Natural killer cell (primary cell): ENCODE results near the gene UAP1L1. TPM values are rescaled to one million over a fixed set of nuclear protein-coding genes. Genes with fewer than 3 reads are reported as not detected.

Experiments
- ATAC-seq, 3 donors: fragments of 150-1000 bp in 2 of 3; fragments of 200-7000 bp in 1 of 3; cut with Tn5 transposase; 1 replicate in 1 of 3; 2 replicates in 2 of 3; pipeline ENCODE4 v1.10.0; 2021; ENCODE audit warnings: mild to moderate bottlenecking in 2 of 3, moderate library complexity in 2 of 3
- DNase-seq, 2 donors: peaks; one replicate each; pipeline versions ENCODE4 v3.0.0 to v3.0.0-alpha.2; 2013 to 2021; ENCODE audit warnings: mixed read lengths in 1 of 2
- H3K27ac ChIP-seq: one replicate; pipeline ENCODE4 v1.5.1; 2013; ENCODE audit warnings: mild to moderate bottlenecking, low read length
- H3K27me3 ChIP-seq: one replicate; pipeline ENCODE4 v1.6.1; 2013; ENCODE audit warnings: low read length; ENCODE audit not compliant: control insufficient read depth, insufficient read depth
- H3K36me3 ChIP-seq: one replicate; pipeline ENCODE4 v1.6.1; 2013; ENCODE audit warnings: low read length; ENCODE audit not compliant: control insufficient read depth, insufficient read depth
- H3K4me1 ChIP-seq: one replicate; pipeline ENCODE4 v1.6.1; 2013; ENCODE audit warnings: low read length; ENCODE audit not compliant: control insufficient read depth, insufficient read depth
- H3K4me3 ChIP-seq: one replicate; pipeline ENCODE4 v1.5.1; 2013; ENCODE audit warnings: low read length
- H3K9me3 ChIP-seq: one replicate; pipeline ENCODE4 v1.6.1; 2013; ENCODE audit warnings: low read length; ENCODE audit not compliant: control insufficient read depth, insufficient read depth
- H3K27ac Mint-ChIP-seq, 2 donors: one replicate each; pipeline ENCODE4 v1.8.0; 2022; ENCODE audit warnings: mild to moderate bottlenecking in 2 of 2, mixed read lengths in 2 of 2, moderate library complexity in 1 of 2
- H3K27me3 Mint-ChIP-seq, 2 donors: one replicate each; pipeline ENCODE4 v1.8.0; 2022; ENCODE audit warnings: low read depth in 2 of 2, mixed read lengths in 2 of 2
- H3K36me3 Mint-ChIP-seq: one replicate; pipeline ENCODE4 v1.8.0; 2022; ENCODE audit warnings: mixed read lengths
- H3K4me1 Mint-ChIP-seq, 2 donors: one replicate each; pipeline ENCODE4 v1.8.0; 2022; ENCODE audit warnings: mixed read lengths in 2 of 2
- H3K4me3 Mint-ChIP-seq: one replicate; pipeline ENCODE4 v1.8.0; 2022; ENCODE audit warnings: mild to moderate bottlenecking, moderate library complexity, mixed read lengths
- H3K9me3 Mint-ChIP-seq, 2 donors: one replicate each; pipeline ENCODE4 v1.8.0; 2022; ENCODE audit warnings: mixed read lengths in 2 of 2
- WGBS: methylation state at CpG from one replicate; pipeline ENCODE4 v1.1.7; 2013; ENCODE audit warnings: missing lambda C conversion rate; ENCODE audit not compliant: insufficient coverage; 5-methylcytosine and 5-hydroxymethylcytosine counted together
- intact Hi-C: fragments of 100-400 bp; cut with micrococcal nuclease; formaldehyde crosslinking; loops from one replicate; pipeline ENCODE4 v1.14.2; 2022
- total RNA-seq, 4 donors: library from RNA; stranded (reverse); fragments of 120-200 nt in 1 of 4; gene quantifications; one replicate each; pipeline versions ENCODE4 v1.2.3 to v1.2.4, GENCODE V29; 2013 to 2022
- TF ChIP-seq, protein P1 (sequence below): fragments of 200-600 bp; IDR thresholded peaks from one replicate; pipeline ENCODE4 v1.8.0; 2022; ENCODE audit warnings: antibody characterized with exemption

UAP1L1 gene
- total RNA-seq, 3 donors from 2014 or later (not counting 1 experiment from before 2014, with no cell fraction given), result 10.5 to 25.8 (median 19.3) TPM

DNA sequence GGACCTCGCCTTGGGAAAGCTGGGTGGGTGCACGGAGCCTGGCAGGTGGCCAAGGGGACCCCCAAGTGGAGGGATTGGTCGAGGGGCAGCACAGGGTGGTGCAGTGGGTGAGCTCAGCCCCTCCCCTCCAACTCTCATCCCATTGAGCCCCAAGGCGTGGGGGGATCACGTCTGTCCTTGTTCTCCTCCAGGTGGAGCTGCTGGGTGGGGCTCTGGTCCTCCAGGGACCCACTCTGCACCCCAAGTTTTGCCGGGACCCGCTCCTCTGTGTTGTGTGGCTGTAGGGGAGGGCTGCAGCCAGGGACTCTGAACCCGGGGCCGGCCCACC, 41.8 kb upstream of the UAP1L1 start:
- intact Hi-C loops, result loop anchor here (1.0 to 2.0 kb wide), 4 partner anchors 37 to 247 kb away; partner anchors contain the start of gene AJM1
- H3K27me3 Mint-ChIP-seq, result no peaks in the 10 kb centered on the region
- ATAC-seq (no peak), DNase-seq (no peak)
- Histone ChIP-seq H3K9me3 (no peaks in the 10 kb centered on the region), H3K36me3 (no peaks in the 10 kb centered on the region), H3K27me3 (no peaks in the 10 kb centered on the region), H3K4me3 (no peak overlapping the region), H3K4me1 (peaks cover 53% of the 10 kb centered on the region), H3K27ac (no peak overlapping the region)
- H3K27ac Mint-ChIP-seq, result peak overlapping the region; percentile 76 to 83
- H3K4me1 Mint-ChIP-seq, result peaks cover 28 to 42% of the 10 kb centered on the region in 2 donors
- peak overlapping the region; percentile 81 for H3K4me3 Mint-ChIP-seq
- TF ChIP-seq, protein P1, sequence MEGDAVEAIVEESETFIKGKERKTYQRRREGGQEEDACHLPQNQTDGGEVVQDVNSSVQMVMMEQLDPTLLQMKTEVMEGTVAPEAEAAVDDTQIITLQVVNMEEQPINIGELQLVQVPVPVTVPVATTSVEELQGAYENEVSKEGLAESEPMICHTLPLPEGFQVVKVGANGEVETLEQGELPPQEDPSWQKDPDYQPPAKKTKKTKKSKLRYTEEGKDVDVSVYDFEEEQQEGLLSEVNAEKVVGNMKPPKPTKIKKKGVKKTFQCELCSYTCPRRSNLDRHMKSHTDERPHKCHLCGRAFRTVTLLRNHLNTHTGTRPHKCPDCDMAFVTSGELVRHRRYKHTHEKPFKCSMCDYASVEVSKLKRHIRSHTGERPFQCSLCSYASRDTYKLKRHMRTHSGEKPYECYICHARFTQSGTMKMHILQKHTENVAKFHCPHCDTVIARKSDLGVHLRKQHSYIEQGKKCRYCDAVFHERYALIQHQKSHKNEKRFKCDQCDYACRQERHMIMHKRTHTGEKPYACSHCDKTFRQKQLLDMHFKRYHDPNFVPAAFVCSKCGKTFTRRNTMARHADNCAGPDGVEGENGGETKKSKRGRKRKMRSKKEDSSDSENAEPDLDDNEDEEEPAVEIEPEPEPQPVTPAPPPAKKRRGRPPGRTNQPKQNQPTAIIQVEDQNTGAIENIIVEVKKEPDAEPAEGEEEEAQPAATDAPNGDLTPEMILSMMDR, result peak; percentile 43
- 39% methylated on average over 9 of the region's 9 CpGs for WGBS
- H3K36me3 Mint-ChIP-seq, result no peaks in the 10 kb centered on the region
- H3K9me3 Mint-ChIP-seq, result no peaks in the 10 kb centered on the region

DNA sequence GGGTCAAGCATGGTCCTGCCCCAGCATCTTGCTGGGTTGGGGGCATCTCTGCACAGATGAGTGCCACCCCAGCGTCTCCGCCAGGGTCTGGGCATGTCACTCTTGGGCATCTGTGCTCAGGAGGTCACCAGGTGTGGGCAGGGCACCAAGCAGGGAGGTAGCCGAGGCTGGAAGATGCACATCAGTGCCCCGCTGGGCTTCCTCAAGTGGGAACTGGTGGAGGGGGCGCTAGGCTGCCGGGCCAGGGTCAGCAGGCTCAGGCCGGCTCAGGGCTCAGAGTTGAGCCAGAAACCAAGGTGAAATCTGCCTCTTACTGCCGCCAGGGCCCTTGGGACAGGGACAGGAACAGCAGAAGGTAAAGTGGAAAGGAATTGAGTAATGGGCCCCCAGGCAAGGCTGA, 41.4 kb upstream of the UAP1L1 start:
- Histone ChIP-seq H3K36me3 (no peaks in the 10 kb centered on the region), H3K9me3 (no peaks in the 10 kb centered on the region), H3K4me3 (no peak overlapping the region), H3K27me3 (no peaks in the 10 kb centered on the region), H3K27ac (no peak overlapping the region), H3K4me1 (peaks cover 48% of the 10 kb centered on the region)
- DNase-seq (no peak), ATAC-seq (no peak)
- Mint-ChIP-seq H3K4me3 (no peak overlapping the region), H3K4me1 (peaks cover 24 to 38% of the 10 kb centered on the region in 2 donors), H3K27me3 (no peaks in the 10 kb centered on the region), H3K9me3 (no peaks in the 10 kb centered on the region), H3K36me3 (no peaks in the 10 kb centered on the region), H3K27ac (no peak overlapping the region)
- TF ChIP-seq, protein P1, result no peak
- whole genome bisulfite sequencing, result 91% methylated on average over 8 of the region's 8 CpGs
- intact Hi-C loops, result loop anchor here (1.0 to 2.0 kb wide), 4 partner anchors 37 to 248 kb away; partner anchors contain the start of gene AJM1

DNA sequence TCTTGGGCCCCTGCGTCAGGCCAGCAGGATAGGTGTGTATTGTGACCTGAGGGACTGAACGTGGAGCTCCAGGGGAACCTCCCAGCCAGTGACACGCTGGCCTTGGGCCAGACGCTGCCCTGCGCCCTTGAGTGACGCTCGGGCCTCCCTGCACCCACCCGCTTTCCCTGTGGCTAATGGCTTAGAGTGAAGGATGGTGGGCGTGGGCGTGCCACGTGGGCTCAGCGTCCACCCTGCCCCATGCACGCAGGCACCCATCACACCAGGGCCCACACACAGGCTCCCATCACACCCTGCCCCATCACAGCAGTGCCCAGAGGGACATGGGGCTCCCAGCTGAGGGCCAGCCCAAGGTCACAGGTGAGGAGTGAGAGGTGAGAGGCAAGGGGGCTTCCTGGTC, 40.3 kb upstream of the UAP1L1 start:
- Histone ChIP-seq H3K27me3 (peaks cover 3% of the 10 kb centered on the region), H3K9me3 (no peaks in the 10 kb centered on the region), H3K4me1 (peaks cover 37% of the 10 kb centered on the region), H3K27ac (no peak overlapping the region), H3K4me3 (no peak overlapping the region), H3K36me3 (no peaks in the 10 kb centered on the region)
- ATAC-seq, result no peak
- intact Hi-C loops, result no loop called here
- Mint-ChIP-seq H3K27ac (no peak overlapping the region), H3K4me3 (no peak overlapping the region), H3K4me1 (peaks cover 22 to 31% of the 10 kb centered on the region in 2 donors), H3K27me3 (no peaks in the 10 kb centered on the region), H3K9me3 (no peaks in the 10 kb centered on the region), H3K36me3 (no peaks in the 10 kb centered on the region)
- 86% methylated on average over 13 of the region's 13 CpGs for WGBS
- TF ChIP-seq, protein P1, result no peak
- no peak for DNase-seq

DNA sequence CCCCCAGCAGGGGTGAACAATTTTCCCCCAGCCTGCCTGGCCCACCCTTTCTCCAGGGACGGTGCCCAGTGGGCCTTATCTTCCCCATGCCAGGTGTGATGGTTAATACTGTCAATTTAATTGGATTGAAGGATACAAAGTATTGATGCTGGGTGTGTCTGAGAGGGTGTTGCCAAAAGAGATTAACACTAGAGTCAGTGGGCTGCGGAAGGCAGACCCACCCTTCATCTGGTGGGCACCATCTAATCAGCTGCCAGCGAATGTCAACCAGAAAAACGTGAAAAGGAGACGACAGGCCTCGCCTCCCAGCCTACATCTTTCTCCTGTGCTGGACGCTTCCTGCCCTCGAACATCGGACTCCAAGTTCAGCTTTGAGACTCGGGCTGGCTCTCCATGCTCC, 39.8 kb upstream of the UAP1L1 start:
- Mint-ChIP-seq H3K4me3 (no peak overlapping the region), H3K9me3 (no peaks in the 10 kb centered on the region), H3K27ac (no peak overlapping the region), H3K27me3 (no peaks in the 10 kb centered on the region), H3K36me3 (no peaks in the 10 kb centered on the region), H3K4me1 (peaks cover 19 to 26% of the 10 kb centered on the region in 2 donors)
- TF ChIP-seq, protein P1, result no peak
- H3K27ac ChIP-seq, result no peak overlapping the region
- no peak overlapping the region for H3K4me3 ChIP-seq
- no peaks in the 10 kb centered on the region for H3K36me3 ChIP-seq
- H3K4me1 ChIP-seq, result peaks cover 33% of the 10 kb centered on the region
- ATAC-seq (no peak), DNase-seq (no peak)
- peaks cover 3% of the 10 kb centered on the region for H3K27me3 ChIP-seq
- intact Hi-C loops, result no loop called here
- H3K9me3 ChIP-seq, result no peaks in the 10 kb centered on the region
- WGBS, result 94% methylated on average over 10 of the region's 10 CpGs
